ENCODE results near the gene SYT1. TPM values are rescaled to one million over a fixed set of nuclear protein-coding genes. Genes with fewer than 3 reads are reported as not detected.

Gene SYT1
- polyA plus RNA-seq, 1 experiment: 6.8 TPM

GRCh38 chr12:78931466-78931990 lies 67.0 kb downstream of the SYT1 start:
- H3K4me3 ChIP-seq (ENCODE audit: low read depth, low read length): no peak overlapping the region
- DNase-seq (ENCODE audit: low read depth, low spot score): no peak
- H3K9me3 ChIP-seq (ENCODE audit: control insufficient read depth, insufficient read depth, low read length): no peaks in the 10 kb centered on the region
- ChIA-PET CTCF (no interaction called here), POLR2A (no interaction called here)
- H3K27ac ChIP-seq (ENCODE audit: low read depth, low read length): no peak overlapping the region
- H3K27me3 ChIP-seq (ENCODE audit: control insufficient read depth, insufficient read depth, low read length): no peaks in the 10 kb centered on the region
- TF ChIP-seq CTCF (IDR thresholded peaks at IDR 0.05; ENCODE audit: low read depth, low read length): no peak

GRCh38 chr12:78933014-78933413 lies 68.4 kb downstream of the SYT1 start:
- ChIA-PET POLR2A (no interaction called here), CTCF (no interaction called here)
- H3K4me3 ChIP-seq (ENCODE audit: low read depth, low read length): no peak overlapping the region

GRCh38 chr12:78938341-78939084 lies 73.9 kb downstream of the SYT1 start:
- no peaks in the 10 kb centered on the region for H3K9me3 ChIP-seq (ENCODE audit: control insufficient read depth, insufficient read depth, low read length)
- no peak for DNase-seq (ENCODE audit: low read depth, low spot score)
- ChIA-PET POLR2A (no interaction called here), CTCF (no interaction called here)
- H3K27ac ChIP-seq (ENCODE audit: low read depth, low read length): no peak overlapping the region
- TF ChIP-seq CTCF (IDR thresholded peaks at IDR 0.05; ENCODE audit: low read depth, low read length): no peak
- H3K4me3 ChIP-seq (ENCODE audit: low read depth, low read length): no peak overlapping the region
- H3K27me3 ChIP-seq (ENCODE audit: control insufficient read depth, insufficient read depth, low read length): no peaks in the 10 kb centered on the region

More at GRCh38 chr12:78933014-78933413, 68.4 kb downstream of the SYT1 start:
- DNase-seq (ENCODE audit: low read depth, low spot score): no peak
- TF ChIP-seq CTCF (IDR thresholded peaks at IDR 0.05; ENCODE audit: low read depth, low read length): no peak
- Histone ChIP-seq H3K27ac (ENCODE audit: low read depth, low read length) (no peak overlapping the region), H3K9me3 (ENCODE audit: control insufficient read depth, insufficient read depth, low read length) (no peaks in the 10 kb centered on the region), H3K27me3 (ENCODE audit: control insufficient read depth, insufficient read depth, low read length) (no peaks in the 10 kb centered on the region)

GRCh38 chr12:78949532-78949931 lies 85.0 kb downstream of the SYT1 start:
- no peak for DNase-seq (ENCODE audit: low read depth, low spot score)
- H3K4me3 ChIP-seq (ENCODE audit: low read depth, low read length): no peak overlapping the region
- CTCF ChIA-PET: no interaction called here
- no peaks in the 10 kb centered on the region for H3K27me3 ChIP-seq (ENCODE audit: control insufficient read depth, insufficient read depth, low read length)
- peaks cover 3% of the 10 kb centered on the region; the same call in 1 of the 2 replicates for H3K9me3 ChIP-seq (ENCODE audit: control insufficient read depth, insufficient read depth, low read length)
- POLR2A ChIA-PET: no interaction called here
- no peak overlapping the region for H3K27ac ChIP-seq (ENCODE audit: low read depth, low read length)
- TF ChIP-seq CTCF (IDR thresholded peaks at IDR 0.05; ENCODE audit: low read depth, low read length): no peak

GRCh38 chr12:78951803-78952551 lies 87.4 kb downstream of the SYT1 start:
- Histone ChIP-seq H3K9me3 (ENCODE audit: control insufficient read depth, insufficient read depth, low read length) (peaks cover 3% of the 10 kb centered on the region; the same call in 1 of the 2 replicates), H3K27me3 (ENCODE audit: control insufficient read depth, insufficient read depth, low read length) (no peaks in the 10 kb centered on the region), H3K4me3 (ENCODE audit: low read depth, low read length) (no peak overlapping the region), H3K27ac (ENCODE audit: low read depth, low read length) (no peak overlapping the region)
- POLR2A ChIA-PET: no interaction called here
- DNase-seq (ENCODE audit: low read depth, low spot score): no peak
- TF ChIP-seq CTCF (IDR thresholded peaks at IDR 0.05; ENCODE audit: low read depth, low read length): no peak
- CTCF ChIA-PET: no interaction called here
